NB4 (cell line): ENCODE data around the gene COQ2.

Source experiments
- CTCF ChIP-seq: IDR thresholded peaks from one replicate; pipeline ENCODE4 v1.5.1; 2012; ENCODE audit warnings: low read depth, low read length
- MAX ChIP-seq: IDR thresholded peaks from 2 replicates; pipeline ENCODE4 v1.6.1; 2011; ENCODE audit warnings: low read depth, low read length
- MYC ChIP-seq: IDR thresholded peaks from 2 replicates; pipeline ENCODE4 v1.6.1; 2011; ENCODE audit warnings: low read depth, low read length
- POLR2A ChIP-seq: IDR thresholded peaks from 2 replicates; pipeline ENCODE4 v1.6.1; 2011; ENCODE audit warnings: mild to moderate bottlenecking; ENCODE audit not compliant: insufficient read length; ENCODE audit errors: extremely low read depth

- TF ChIP-seq MYC = no peak
- no peak for TF ChIP-seq CTCF
- no peak for TF ChIP-seq POLR2A
- TF ChIP-seq MAX = no peak
These were observed 32.0 kb upstream of the COQ2 start for GRCh38 chr4:83316459-83317165.
